ENCODE data around the gene ZFYVE27.

GRCh38 chr10:97785731-97786130 is 48.8 kb downstream of the ZFYVE27 start:
- TF ChIP-seq, protein P1, sequence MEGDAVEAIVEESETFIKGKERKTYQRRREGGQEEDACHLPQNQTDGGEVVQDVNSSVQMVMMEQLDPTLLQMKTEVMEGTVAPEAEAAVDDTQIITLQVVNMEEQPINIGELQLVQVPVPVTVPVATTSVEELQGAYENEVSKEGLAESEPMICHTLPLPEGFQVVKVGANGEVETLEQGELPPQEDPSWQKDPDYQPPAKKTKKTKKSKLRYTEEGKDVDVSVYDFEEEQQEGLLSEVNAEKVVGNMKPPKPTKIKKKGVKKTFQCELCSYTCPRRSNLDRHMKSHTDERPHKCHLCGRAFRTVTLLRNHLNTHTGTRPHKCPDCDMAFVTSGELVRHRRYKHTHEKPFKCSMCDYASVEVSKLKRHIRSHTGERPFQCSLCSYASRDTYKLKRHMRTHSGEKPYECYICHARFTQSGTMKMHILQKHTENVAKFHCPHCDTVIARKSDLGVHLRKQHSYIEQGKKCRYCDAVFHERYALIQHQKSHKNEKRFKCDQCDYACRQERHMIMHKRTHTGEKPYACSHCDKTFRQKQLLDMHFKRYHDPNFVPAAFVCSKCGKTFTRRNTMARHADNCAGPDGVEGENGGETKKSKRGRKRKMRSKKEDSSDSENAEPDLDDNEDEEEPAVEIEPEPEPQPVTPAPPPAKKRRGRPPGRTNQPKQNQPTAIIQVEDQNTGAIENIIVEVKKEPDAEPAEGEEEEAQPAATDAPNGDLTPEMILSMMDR (IDR thresholded peaks at IDR 0.05): no peak
- TF ChIP-seq POLR2A (IDR thresholded peaks at IDR 0.05): no peak
